ENCODE results near the gene ZMYND10. TPM values are rescaled to one million over a fixed set of nuclear protein-coding genes. Genes with fewer than 3 reads are reported as not detected.

The ZMYND10 gene
- total and polyA plus RNA-seq, 2 experiments from 2014 or later, result 0.29 to 0.31 TPM

- TF ChIP-seq ZNF462 (CRISPR knock-in tag; IDR thresholded peaks at IDR 0.05) (no peak), EZH2 (IDR thresholded peaks at IDR 0.05; ENCODE audit: low read depth, unreplicated experiment) (no peak), REST (IDR thresholded peaks at IDR 0.05; ENCODE audit: unreplicated experiment) (no peak), EZH2phosphoT487 (IDR thresholded peaks at IDR 0.05; ENCODE audit: unreplicated experiment) (no peak)
Measured at GRCh38 chr3:50299929-50300680, 45.4 kb downstream of the ZMYND10 start (continued).

All from GM23338 (cell line).